ENCODE results near the gene IL1RAPL2. TPM values are rescaled to one million over a fixed set of nuclear protein-coding genes. Genes with fewer than 3 reads are reported as not detected.
A peak's percentile ranks its signal among the peaks of the same experiment; 100 is the strongest.

Gene IL1RAPL2
- total RNA-seq, 2 experiments from 2014 or later: not detected

DNA sequence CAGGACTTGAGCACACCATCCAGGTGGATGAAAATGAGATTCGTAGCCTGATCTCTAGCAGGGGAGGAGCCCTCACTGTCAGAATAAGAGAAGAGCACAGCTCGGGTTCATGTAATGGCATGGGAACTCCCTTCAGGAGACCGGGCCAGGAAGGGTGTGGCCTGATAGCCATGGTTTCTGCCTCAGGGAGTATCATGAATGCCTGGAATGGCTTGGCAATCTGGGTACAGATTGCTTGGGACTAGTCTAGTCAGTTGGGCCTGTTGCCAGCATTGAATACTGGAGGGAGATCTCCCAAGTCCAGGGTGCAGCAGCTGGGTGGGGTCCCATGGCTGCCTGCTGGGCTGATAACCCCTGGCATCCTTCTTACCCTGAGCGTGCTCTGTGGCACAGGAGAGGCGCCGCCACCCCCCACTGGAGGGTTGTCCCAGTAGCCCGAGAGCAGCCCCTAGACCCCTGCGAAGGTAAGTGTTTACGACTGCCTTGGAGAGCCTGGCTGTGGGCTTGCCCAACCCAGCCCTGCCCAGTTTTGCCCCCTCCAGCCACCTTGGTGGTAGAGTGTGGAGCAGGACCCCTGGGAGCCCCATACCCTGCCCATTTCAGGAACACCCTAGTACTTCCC is 355.7 kb downstream of the IL1RAPL2 start:
- no peaks in the 10 kb centered on the region for H3K9me3 Mint-ChIP-seq
- CTCF ChIA-PET: interaction anchor here (1.1 kb wide), 1 partner anchor 26 kb away, joined by 3 read pairs; no protein-coding TSS in a partner anchor
- no peaks in the 10 kb centered on the region for H3K36me3 Mint-ChIP-seq (ENCODE audit: low read depth)
- no peaks in the 10 kb centered on the region for H3K4me1 Mint-ChIP-seq
- POLR2A ChIA-PET: no interaction called here
- no peaks in the 10 kb centered on the region for H3K27me3 Mint-ChIP-seq
- no peak for DNase-seq
- no peak overlapping the region for H3K27ac Mint-ChIP-seq
- no peak overlapping the region for H3K4me3 Mint-ChIP-seq

DNA sequence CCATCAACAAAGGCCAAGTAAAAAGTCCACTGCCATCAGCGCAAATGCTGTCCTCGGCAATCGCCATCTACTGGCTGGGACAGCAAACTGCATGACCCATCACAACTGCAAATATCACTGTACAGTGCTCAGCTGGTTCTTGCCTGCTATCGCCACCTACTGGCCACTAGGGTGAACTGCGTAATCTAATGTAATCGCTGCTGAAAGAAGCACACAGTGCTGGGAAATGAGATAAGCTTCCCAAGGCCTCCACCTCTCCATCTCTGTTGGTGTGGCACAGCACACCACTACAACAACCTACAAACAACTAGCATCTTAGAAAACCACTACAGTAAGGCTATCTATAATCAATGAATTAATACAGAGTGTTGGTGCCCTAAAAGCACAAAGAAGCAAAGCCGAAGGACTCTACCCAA is 356.2 kb downstream of the IL1RAPL2 start:
- Mint-ChIP-seq H3K9me3 (no peaks in the 10 kb centered on the region), H3K27me3 (no peaks in the 10 kb centered on the region), H3K27ac (no peak overlapping the region), H3K4me1 (no peaks in the 10 kb centered on the region), H3K4me3 (no peak overlapping the region), H3K36me3 (ENCODE audit: low read depth) (no peaks in the 10 kb centered on the region)
- DNase-seq: peak; percentile 74
- ChIA-PET CTCF (no interaction called here), POLR2A (no interaction called here)

DNA sequence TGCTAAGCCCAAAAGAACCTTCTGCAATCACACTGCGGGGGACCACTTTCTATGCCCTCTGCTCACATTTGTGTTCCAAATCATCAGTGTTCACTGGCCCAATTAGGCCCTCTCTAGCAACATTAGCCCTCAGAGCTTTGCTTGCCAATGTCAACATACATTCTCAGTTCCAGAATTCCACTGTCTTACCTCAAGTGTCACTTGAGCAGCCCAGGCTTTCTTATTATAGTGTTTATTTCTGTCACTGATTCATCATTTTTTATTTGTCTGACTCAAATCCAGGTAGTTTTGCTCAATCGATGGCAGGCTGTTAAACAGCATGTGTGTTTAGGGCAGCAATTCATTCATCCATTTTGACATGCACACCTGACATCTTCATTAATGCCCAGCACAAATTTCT is 363.3 kb downstream of the IL1RAPL2 start:
- POLR2A ChIA-PET: no interaction called here
- CTCF ChIA-PET: no interaction called here
- H3K9me3 Mint-ChIP-seq: no peaks in the 10 kb centered on the region
- H3K27ac Mint-ChIP-seq: no peak overlapping the region
- no peak overlapping the region for H3K4me3 Mint-ChIP-seq
- H3K36me3 Mint-ChIP-seq (ENCODE audit: low read depth): no peaks in the 10 kb centered on the region
- H3K4me1 Mint-ChIP-seq: no peaks in the 10 kb centered on the region
- peaks cover 2% of the 10 kb centered on the region for H3K27me3 Mint-ChIP-seq
- no peak for DNase-seq

DNA sequence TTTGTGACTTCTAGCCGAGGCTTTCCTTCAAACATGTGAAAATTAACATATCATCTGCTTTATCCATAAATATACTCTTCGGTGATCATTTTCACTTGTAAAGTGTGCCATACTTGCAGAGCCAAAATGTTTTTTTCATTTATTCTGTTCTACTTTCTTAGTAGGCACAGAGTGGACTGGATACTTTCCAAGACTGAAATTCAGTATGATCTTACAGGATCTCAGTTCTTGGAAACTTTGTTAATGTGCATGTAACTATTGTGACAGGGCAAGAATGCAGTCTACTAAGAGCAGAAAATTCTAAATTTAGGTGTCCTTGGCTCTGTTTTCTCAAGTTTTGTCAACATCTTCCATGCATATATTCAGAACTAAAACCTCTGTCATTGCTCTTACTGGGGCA is 369.6 kb downstream of the IL1RAPL2 start:
- no peak overlapping the region for H3K27ac Mint-ChIP-seq
- DNase-seq: no peak
- H3K9me3 Mint-ChIP-seq: no peaks in the 10 kb centered on the region
- POLR2A ChIA-PET: no interaction called here
- no peak overlapping the region for H3K4me3 Mint-ChIP-seq
- no peaks in the 10 kb centered on the region for H3K36me3 Mint-ChIP-seq (ENCODE audit: low read depth)
- no peaks in the 10 kb centered on the region for H3K4me1 Mint-ChIP-seq
- CTCF ChIA-PET: no interaction called here
- H3K27me3 Mint-ChIP-seq: no peaks in the 10 kb centered on the region

DNA sequence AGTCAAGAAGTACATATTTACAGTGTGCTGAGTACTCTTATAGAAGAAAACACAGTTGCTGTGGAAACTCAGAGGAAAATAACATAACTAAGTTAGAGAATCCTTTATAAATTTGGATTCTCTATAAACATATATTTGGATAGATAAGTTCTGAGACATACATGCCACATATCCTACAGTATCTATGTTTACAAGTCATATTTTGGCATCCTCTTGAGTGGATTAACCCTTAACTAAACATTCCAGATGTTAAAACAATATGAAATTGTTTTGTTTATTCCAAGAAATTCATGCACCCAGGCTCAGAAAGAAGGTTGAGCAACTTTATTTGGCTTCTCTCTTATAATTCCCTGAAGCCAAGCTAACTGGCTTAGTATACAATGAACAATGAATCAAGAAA is 387.3 kb downstream of the IL1RAPL2 start:
- CTCF ChIA-PET: no interaction called here
- no peaks in the 10 kb centered on the region for H3K9me3 Mint-ChIP-seq
- H3K36me3 Mint-ChIP-seq (ENCODE audit: low read depth): no peaks in the 10 kb centered on the region
- POLR2A ChIA-PET: no interaction called here
- no peak overlapping the region for H3K27ac Mint-ChIP-seq
- no peaks in the 10 kb centered on the region for H3K27me3 Mint-ChIP-seq
- DNase-seq: no peak
- H3K4me3 Mint-ChIP-seq: no peak overlapping the region
- H3K4me1 Mint-ChIP-seq: no peaks in the 10 kb centered on the region

DNA sequence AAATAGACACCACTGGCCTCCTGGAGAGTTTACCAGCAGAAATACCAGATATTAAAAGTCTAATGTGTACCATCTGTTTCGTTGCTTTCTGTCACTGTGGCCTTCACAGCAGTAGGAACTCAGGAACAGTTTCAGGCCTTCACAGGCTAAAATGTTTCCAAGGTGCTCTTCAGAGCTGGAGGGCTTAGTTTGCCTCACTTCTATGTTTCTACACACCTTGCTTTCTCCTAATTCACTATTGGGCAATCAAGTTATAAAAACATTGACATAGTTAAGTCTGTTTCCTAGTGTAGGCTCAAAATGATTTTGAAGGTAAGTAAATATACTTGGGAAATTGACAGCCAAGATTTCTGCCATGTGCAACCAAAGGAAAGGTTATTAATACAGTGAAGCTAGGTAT is 395.9 kb downstream of the IL1RAPL2 start:
- Mint-ChIP-seq H3K27me3 (no peaks in the 10 kb centered on the region), H3K27ac (no peak overlapping the region), H3K36me3 (ENCODE audit: low read depth) (no peaks in the 10 kb centered on the region), H3K9me3 (no peaks in the 10 kb centered on the region), H3K4me1 (no peaks in the 10 kb centered on the region), H3K4me3 (no peak overlapping the region)
- ChIA-PET CTCF (no interaction called here), POLR2A (no interaction called here)
- DNase-seq: no peak

DNA sequence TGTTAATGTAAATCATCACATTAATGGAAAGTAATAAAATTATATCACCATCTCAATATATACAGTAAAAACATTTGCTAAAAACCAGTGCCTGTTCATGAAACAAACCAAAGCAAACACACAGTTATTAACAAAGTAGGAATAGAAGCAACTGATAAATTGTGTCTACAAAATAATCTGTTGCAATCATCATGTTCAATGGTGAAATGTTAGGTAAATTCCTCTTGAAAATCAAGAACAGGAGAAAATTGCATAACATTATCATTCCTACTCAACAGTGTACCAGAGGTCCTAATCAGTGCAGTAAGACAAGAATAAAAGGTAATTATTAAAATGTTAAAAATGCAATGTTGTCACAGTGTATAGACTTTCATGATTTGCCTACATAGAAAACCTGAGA is 402.2 kb downstream of the IL1RAPL2 start:
- Mint-ChIP-seq H3K27me3 (no peaks in the 10 kb centered on the region), H3K27ac (no peak overlapping the region), H3K36me3 (ENCODE audit: low read depth) (no peaks in the 10 kb centered on the region), H3K4me1 (no peaks in the 10 kb centered on the region), H3K4me3 (no peak overlapping the region), H3K9me3 (no peaks in the 10 kb centered on the region)
- DNase-seq: no peak
- POLR2A ChIA-PET: no interaction called here
- CTCF ChIA-PET: no interaction called here

DNA sequence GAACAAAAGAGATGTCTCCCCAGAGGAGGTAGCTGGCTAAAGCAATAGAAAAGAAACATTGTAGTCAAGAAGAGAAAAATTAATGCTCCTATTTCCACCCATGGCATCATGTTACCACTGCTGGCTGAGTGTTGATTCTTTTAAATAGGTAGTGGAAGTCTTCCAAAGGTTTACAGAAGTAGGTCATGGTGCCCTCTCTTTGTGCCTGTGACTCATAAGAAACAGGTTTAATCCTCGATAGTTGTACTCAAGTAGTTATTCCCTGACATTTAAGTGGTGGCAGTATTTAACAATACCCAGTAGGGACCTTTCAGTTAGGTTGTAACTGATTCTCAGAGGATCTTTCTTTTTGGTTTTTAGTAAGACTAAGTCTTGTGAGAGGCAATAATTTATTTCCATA is 406.7 kb downstream of the IL1RAPL2 start:
- CTCF ChIA-PET: no interaction called here
- no peak for DNase-seq
- Mint-ChIP-seq H3K36me3 (ENCODE audit: low read depth) (no peaks in the 10 kb centered on the region), H3K4me3 (no peak overlapping the region), H3K9me3 (no peaks in the 10 kb centered on the region), H3K27me3 (no peaks in the 10 kb centered on the region), H3K27ac (no peak overlapping the region), H3K4me1 (no peaks in the 10 kb centered on the region)
- POLR2A ChIA-PET: no interaction called here

DNA sequence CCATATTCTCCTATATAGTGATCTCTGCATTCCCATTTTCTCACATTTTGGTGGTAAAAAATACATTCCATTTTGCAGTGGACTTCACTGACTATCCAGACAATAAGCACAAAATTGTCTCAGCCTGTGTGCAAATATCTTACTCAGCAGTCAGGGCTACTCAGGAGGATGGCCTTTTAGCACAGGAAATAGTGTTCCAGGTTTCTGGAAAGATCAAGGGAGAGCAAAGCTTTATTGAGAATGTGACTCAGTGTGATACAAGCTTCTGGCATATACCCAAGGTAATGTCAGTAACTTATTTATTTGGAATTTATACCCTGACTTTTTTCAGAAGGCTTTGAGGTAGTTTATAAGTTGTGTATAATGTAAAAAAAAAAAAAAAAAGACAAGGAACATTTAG is 421.1 kb downstream of the IL1RAPL2 start:
- Mint-ChIP-seq H3K36me3 (ENCODE audit: low read depth) (no peaks in the 10 kb centered on the region), H3K4me1 (no peaks in the 10 kb centered on the region), H3K27ac (no peak overlapping the region), H3K27me3 (no peaks in the 10 kb centered on the region), H3K4me3 (no peak overlapping the region), H3K9me3 (no peaks in the 10 kb centered on the region)
- no peak for DNase-seq
- POLR2A ChIA-PET: no interaction called here
- CTCF ChIA-PET: interaction anchor here (0.7 kb wide), 1 partner anchor 139 kb away, joined by 3 read pairs; no protein-coding TSS in a partner anchor

DNA sequence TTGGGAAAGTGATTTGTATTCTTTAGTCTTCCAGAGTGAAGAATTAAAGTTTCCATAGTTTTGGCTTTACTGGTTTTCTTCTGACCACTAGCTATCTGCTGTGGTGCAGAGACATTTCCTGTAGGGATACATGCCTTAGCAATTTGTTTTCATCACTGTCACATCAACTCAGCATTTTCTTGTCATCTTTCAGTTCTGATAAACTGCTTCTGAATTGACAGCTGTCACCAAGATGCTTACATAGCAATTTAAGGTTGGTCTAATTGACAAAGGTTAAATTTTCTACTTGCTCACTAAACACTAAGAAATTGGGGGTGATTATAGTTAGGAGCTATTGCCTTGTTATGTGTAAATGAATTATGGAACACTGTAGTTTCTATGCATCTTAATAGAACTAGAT is 422.0 kb downstream of the IL1RAPL2 start:
- ChIA-PET CTCF (no interaction called here), POLR2A (no interaction called here)
- no peaks in the 10 kb centered on the region for H3K27me3 Mint-ChIP-seq
- H3K27ac Mint-ChIP-seq: no peak overlapping the region
- H3K36me3 Mint-ChIP-seq (ENCODE audit: low read depth): no peaks in the 10 kb centered on the region
- no peak overlapping the region for H3K4me3 Mint-ChIP-seq
- no peaks in the 10 kb centered on the region for H3K4me1 Mint-ChIP-seq
- H3K9me3 Mint-ChIP-seq: no peaks in the 10 kb centered on the region
- no peak for DNase-seq

DNA sequence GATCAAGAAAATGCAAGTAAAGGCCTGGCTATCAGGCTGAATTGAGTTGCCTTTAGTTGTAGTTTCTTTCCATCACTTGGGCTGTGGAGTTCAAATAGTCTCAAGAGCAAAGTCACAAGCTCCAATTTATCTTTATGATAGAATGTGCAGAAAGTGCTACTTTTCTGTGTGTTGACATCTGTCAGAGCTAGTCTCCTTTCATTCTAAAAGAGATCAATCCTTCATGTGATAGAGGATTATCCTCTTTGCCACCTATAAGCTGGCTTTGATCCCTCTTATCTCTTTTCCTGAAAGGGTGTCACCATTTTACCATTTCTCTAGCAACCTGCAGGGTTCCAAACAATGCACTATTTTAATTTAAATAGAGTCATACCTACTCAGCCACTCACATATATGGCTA is 429.5 kb downstream of the IL1RAPL2 start:
- no peak overlapping the region for H3K27ac Mint-ChIP-seq
- no peaks in the 10 kb centered on the region for H3K27me3 Mint-ChIP-seq
- no peak overlapping the region for H3K4me3 Mint-ChIP-seq
- no peaks in the 10 kb centered on the region for H3K9me3 Mint-ChIP-seq
- ChIA-PET POLR2A (no interaction called here), CTCF (no interaction called here)
- no peak for DNase-seq
- H3K36me3 Mint-ChIP-seq (ENCODE audit: low read depth): no peaks in the 10 kb centered on the region
- no peaks in the 10 kb centered on the region for H3K4me1 Mint-ChIP-seq

DNA sequence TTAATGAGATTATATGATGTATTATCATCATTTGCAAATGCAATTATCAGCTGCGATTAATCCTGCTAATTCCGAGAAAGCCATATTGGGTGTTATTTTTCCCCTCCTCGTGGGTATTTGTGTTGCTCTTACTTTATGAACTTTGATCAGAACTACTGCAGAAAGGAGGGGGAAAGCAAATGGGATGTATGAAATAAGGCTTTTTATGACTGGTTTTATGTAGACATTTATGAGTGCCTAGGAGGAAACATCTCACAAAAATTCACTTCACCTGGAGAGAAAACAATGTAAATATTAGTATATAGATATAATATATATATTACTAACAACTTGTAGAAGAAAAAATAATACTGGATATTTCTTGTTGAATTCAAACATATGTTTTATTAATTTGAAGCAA is 440.1 kb downstream of the IL1RAPL2 start:
- H3K4me3 Mint-ChIP-seq: no peak overlapping the region
- H3K27ac Mint-ChIP-seq: no peak overlapping the region
- no peaks in the 10 kb centered on the region for H3K27me3 Mint-ChIP-seq
- POLR2A ChIA-PET: no interaction called here
- DNase-seq: no peak
- CTCF ChIA-PET: no interaction called here
- H3K36me3 Mint-ChIP-seq (ENCODE audit: low read depth): no peaks in the 10 kb centered on the region
- no peaks in the 10 kb centered on the region for H3K4me1 Mint-ChIP-seq
- H3K9me3 Mint-ChIP-seq: no peaks in the 10 kb centered on the region

DNA sequence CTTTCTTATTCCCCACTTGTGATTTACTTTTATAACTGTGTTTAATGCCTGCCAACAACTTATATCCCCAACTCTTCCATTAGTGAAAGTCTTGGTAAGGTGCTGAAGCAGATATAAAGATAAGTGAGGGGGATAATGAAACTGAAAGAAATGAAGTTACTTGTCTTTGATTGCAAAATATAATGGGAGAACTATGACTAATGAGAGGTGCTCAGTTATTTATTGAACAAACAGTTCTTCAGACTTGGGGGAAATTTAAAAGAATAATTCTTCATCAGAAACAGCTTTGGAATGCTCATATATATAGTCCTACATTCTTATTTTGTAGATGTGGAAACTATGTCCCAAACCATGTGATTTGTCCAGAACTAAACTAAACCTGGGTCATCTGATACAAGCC is 441.0 kb downstream of the IL1RAPL2 start:
- no peaks in the 10 kb centered on the region for H3K36me3 Mint-ChIP-seq (ENCODE audit: low read depth)
- H3K9me3 Mint-ChIP-seq: no peaks in the 10 kb centered on the region
- no peak for DNase-seq
- POLR2A ChIA-PET: no interaction called here
- CTCF ChIA-PET: interaction anchor here (0.9 kb wide), 1 partner anchor 10 kb away, joined by 4 read pairs; no protein-coding TSS in a partner anchor
- no peaks in the 10 kb centered on the region for H3K4me1 Mint-ChIP-seq
- no peaks in the 10 kb centered on the region for H3K27me3 Mint-ChIP-seq
- H3K4me3 Mint-ChIP-seq: no peak overlapping the region
- no peak overlapping the region for H3K27ac Mint-ChIP-seq

DNA sequence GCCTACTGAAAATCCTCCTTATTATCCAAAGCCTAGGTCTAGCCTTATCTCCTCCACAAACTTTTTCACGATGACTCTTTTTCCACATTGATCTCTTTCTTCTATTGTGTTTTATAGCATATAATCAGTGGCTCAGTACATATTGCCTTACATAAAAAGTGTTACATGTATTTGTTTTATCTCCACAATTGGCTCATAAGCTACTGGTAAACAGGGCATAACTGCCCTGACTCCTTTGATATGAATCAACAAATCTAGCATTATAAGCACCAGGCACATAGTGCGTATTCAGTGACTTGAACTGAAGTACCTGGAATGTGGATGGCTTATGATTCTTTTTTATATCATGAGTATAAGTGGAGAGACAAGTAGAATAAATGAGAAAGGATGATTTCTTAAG is 447.7 kb downstream of the IL1RAPL2 start:
- POLR2A ChIA-PET: no interaction called here
- Mint-ChIP-seq H3K4me3 (no peak overlapping the region), H3K36me3 (ENCODE audit: low read depth) (no peaks in the 10 kb centered on the region), H3K9me3 (no peaks in the 10 kb centered on the region), H3K27ac (no peak overlapping the region), H3K27me3 (no peaks in the 10 kb centered on the region), H3K4me1 (no peaks in the 10 kb centered on the region)
- no peak for DNase-seq
- CTCF ChIA-PET: no interaction called here

Measured in activated CD4-positive, alpha-beta T cell treated with anti-CD3 and anti-CD28 coated beads, Interleukin-2, amount 10 ng/mL, durations not matched to agents 7 days and 5 days (primary cell).